ENCODE data around the gene ZNF213.
"Not testable (repeated sequence)": the region's sequence is repeated elsewhere in the genome, so short reads cannot be mapped to it uniquely, and the experiment has no call there.

ZNF213 gene

GRCh38 chr16:3148256-3149192 is 13.7 kb downstream of the ZNF213 start:
- no peak for DNase-seq (ENCODE audit: low spot score)

DNA sequence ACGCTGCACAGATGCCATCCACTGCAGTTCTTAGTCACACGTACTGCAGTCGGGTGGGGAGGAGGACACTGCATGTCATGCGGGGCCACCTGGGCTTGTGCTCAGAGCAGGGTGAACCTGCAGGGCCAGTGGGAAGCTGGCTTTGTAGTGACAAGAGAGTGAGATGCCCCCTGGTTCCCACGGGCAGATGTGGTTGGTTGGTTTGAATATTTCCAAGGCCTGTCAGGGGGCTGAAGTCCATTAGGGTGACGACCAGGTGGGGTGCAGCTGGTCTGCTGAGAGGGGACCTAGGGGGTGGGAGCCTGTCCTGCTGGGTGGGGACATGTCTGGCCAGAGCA is 14.3 kb downstream of the ZNF213 start:
- no peak for DNase-seq (ENCODE audit: low spot score)

GRCh38 chr16:3149630-3150345 is 15.0 kb downstream of the ZNF213 start:
- DNase-seq (ENCODE audit: low spot score) = peak; percentile 75

DNA sequence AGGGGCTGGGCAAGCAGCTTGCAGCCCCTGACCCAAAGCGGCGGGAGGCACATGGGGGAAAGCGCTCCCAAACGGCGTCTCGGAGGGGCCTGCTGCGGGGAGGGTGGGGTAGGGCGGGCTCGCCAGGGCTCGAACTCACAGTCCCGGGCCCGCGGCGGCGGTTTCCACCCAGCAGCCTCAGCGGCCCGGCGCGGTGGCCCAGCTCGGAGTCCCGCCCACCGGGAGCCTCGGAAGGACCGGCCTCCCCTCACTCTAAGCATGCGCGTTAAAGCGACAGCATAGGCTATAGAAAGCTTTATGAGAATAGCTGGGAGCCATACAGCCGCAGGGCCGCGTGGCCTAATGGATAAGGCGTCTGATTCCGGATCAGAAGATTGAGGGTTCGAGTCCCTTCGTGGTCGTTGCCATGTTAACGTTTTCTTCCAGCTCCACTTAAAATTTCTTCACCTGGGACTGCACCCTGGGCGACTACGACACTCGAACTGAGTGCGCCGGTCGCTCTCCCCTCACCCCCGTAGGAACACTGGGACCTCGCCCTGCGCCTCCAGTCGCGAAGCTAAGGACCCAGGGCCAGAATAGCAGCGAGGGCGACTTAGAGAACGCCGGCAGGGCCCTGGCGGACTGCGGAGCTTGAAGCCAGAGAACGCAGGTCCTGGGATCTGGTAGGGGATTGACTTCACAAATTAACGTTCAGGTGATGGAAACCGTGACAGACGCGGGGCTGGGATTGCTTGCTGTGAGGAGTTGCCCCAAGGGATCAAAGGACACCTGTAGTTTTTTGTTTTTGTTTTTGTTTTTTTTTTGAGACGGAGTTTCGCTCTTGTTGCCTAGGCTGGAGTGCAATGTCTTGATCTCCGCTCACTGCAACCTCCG is 15.8 kb downstream of the ZNF213 start:
- peak; percentile 89 for DNase-seq (ENCODE audit: low spot score)

DNA sequence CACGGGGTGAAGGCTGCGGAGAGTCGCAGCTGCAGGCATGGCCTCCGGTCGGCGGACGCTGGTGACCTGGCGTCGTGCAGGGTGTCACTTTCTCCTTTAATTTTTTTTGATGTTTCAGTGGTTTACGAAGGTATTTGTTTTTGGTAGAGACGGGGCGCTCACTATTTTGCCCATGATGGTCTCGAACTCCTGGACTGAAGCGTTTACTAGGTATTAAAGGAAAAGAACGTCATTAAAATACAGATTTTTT is 17.1 kb downstream of the ZNF213 start:
- no peak for DNase-seq (ENCODE audit: low spot score)

DNA sequence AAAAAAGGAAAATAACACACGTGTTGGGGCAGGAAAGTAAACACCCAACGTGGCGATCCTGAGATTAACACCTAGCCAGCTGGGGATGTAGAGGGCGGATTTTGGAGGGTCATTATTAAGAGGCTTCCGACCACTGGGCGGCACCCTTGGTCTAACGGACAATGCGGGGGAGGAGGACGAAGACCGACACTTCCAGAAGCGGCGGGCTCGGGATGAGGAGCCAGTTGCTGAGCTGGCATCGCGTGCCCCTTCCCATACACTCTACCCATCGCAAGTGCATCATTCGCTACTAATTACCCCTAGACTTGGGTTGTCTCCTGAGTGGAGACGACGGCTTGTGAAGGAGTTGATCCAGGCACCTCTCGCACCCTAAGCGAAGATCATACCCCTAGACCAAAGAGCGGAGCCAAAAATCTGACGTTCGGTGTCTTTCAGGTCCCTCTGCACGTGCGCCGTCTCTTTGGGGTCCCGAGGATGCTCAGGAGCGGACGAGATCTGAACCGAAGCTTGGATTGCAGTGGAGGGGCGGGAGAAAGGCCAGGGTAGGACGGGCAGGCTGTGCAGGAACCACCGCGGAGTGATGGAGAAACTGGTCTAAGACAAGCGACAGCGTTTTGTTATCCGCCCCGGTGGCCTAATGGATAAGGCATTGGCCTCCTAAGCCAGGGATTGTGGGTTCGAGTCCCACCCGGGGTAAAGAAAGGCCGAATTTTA is 17.6 kb downstream of the ZNF213 start:
- peak; percentile 69 for DNase-seq (ENCODE audit: low spot score)

- no peak for DNase-seq (ENCODE audit: low spot score)
These were observed 18.2 kb downstream of the ZNF213 start for GRCh38 chr16:3152991-3153368.

DNA sequence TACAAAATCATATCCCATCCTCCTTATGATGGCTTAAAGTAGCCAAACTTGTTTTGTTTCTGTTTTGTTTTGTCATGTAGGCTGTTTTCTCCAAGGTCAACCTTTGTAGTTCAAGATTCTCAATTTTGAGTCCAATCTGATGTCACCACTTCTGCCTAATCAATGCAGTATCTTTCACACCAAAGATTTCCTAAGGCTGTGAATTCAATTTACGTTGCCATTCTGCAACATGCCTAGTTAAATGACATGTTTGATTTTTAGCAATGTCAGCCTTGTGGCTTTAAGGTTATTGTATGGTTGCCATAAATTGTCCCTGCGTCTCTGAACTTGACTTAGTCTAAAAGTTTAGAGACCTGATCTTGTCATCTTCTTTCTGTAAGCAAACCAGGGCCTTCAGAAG is 20.4 kb downstream of the ZNF213 start:
- DNase-seq (ENCODE audit: low spot score) = no peak

DNA sequence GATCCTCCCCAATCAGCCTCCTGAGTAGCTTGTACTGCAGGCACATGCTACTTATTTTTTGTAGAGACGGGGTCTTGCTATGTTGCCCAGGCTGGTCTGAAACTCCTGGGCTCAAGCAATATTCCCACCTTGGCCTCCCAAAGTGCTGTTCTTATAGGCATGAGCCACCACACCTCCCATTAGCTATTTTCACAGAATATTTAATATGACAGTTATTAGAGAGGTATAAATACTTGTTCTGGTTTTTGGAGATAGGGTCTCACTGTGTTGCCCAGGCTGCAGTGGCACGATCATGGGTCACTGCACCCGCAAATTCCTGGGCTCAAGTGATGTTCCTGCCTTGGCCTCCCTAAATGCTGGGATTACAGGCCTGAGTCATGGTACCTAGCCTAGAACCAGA is 21.1 kb downstream of the ZNF213 start:
- DNase-seq (ENCODE audit: low spot score) = no peak

DNA sequence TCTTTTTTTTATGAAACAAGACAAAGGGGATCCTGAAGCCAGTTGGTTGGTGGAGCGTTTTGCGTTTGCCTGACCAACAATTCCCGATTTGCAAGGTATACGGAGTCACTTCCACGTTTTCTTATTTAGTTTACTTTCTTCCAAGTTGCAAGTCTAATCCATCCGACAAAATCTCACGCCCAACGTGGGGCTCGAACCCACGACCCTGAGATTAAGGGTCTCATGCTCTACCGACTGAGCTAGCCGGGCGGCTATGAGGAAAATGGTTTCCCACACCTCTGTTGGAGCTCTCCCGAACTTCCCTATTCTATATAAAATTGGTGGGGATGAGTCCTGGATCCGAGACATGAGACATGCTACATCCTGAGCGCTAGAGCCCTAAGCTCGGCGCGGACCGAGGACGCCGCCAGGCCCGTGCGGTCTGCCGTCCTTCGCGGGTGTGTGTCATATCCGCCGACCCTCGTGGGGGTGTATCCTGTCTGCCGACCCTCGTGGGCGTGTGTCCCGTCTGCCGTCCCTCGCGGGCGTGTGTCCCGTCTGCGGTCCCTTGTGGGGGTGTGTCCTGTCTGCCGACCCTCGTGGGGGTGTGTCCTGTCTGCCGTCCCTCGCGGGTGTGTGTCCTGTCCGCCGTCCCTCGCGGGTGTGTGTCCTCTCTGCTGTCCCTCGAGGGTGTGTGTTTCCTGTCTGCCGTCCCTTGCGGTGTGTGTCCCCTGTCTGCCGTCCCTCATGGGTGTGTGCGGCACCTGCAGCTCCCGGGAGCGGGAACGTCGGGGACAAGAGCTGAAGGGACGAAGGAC is 22.6 kb downstream of the ZNF213 start:
- DNase-seq (ENCODE audit: low spot score) = peak; percentile 32

DNA sequence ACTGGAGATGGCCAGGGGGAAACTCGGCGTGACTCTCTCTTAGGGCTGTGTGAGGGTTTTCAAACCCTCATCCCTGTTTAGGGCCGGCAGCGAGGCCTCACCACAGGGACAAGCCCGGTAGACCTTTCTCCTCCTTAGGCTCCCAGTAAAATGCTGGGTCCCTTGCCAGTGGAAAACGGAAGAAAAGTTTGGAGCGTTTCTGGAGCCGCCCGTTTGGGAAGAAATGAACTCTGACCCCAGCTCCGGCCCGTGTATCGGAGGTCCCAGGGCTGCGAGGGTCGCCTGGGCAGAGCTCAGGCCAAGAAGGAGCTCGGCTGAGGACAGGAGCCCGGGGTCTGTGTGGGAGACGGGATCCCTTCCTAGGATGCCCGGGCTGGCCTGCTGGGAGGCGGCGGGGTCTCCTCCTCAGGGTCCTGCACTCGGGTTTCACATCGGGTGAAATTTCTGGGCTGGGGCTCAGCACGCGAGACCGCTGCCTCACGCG is 23.2 kb downstream of the ZNF213 start:
- no peak for DNase-seq (ENCODE audit: low spot score)

- DNase-seq (ENCODE audit: low spot score) = peak; percentile 70
These were observed 23.9 kb downstream of the ZNF213 start for GRCh38 chr16:3158510-3159314.

- no peak for DNase-seq (ENCODE audit: low spot score)
These were observed 26.6 kb downstream of the ZNF213 start for GRCh38 chr16:3161235-3162018.

- no peak for DNase-seq (ENCODE audit: low spot score)
These were observed 29.5 kb downstream of the ZNF213 start for GRCh38 chr16:3164121-3164991.

DNA sequence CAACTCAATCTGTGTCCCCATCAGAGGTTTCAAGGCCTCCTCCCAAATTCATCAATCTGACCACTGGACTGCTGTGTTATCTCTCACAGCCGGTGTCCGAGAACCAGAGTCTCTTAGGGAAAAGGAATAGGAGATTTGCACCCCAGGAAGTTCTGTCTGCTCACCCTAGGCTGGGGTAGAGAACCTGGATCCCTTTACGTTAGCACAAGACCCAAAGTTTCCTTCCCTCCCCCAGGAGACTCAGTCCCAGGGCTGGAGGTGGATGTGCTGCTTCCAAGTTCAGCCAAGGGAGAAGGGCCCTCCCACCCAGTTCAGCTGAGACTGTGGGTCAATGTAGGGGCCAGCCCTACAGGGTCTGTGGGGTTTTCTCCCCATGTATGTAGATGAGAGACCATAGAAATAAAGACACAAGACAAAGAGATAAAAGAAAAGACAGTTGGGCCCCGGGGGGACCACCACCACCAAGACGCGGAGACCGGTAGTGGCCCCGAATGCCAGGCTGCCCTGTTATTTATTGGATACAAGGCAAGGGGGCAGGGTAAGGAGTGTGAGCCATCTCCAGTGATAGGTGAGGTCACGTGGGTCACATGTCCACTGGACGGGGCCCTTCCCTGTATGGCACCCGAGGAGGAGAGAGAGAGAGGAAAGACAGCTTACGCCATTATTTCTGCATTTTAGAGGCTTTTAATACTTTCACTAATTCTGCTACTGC is 30.4 kb downstream of the ZNF213 start:
- no peak for DNase-seq (ENCODE audit: low spot score)

DNA sequence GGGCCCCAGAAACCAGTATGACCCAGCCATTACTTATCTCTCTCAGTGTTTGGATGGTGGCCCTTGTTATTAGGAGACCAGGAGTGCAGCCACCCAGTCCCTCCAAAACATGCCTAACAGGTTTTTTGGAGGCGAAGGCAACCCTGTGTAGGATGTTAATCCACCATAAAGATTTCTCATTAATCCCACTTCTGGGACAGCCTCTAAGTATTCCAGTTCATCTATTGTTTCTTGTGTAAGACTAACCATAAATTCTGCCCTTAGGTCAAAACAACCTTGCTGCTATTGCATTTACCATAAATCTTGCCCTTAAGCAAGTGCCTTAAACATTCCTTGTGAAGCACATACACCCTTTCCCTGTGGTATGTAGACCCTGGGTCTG is 31.7 kb downstream of the ZNF213 start:
- no peak for DNase-seq (ENCODE audit: low spot score)

DNA sequence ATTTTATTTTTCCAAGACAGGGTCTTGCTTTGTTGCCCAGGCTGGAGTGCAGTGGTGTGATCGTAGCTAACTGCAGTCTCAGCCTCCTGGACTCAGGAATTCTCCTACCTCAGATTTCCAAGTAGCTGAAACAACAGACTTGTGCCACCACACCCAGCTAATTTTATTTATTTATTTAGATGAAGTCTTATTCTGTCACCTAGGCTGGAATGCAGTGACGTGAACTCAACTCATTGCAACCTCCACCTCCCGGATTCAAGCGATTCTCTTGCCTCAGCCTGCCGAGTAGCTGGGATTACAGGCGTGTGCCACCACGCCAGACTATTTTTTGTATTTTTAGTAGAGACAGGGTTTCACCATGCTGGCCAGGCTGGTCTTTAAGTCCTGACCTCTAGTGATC is 33.9 kb downstream of the ZNF213 start:
- not testable (repeated sequence) for DNase-seq (ENCODE audit: low spot score)

Measured in hematopoietic multipotent progenitor cell treated with erythropoietin and hydrocortisone succinate and interleukin-3 and kit ligand, for 15 days (in vitro differentiated cells).